Ectodermal cell (in vitro differentiated cells): Measurements from ENCODE around the gene CTBP2.

Experiments
- H3K27ac ChIP-seq: 2 replicates; pipeline ENCODE4 v1.7.0; 2013; ENCODE audit warnings: mild to moderate bottlenecking, low read depth, low read length; ENCODE audit not compliant: insufficient read depth, poor library complexity, severe bottlenecking
- H3K27me3 ChIP-seq: 2 replicates; pipeline ENCODE4 v1.7.0; 2013; ENCODE audit warnings: mild to moderate bottlenecking, low read length; ENCODE audit not compliant: insufficient read depth, control insufficient read depth, poor library complexity, severe bottlenecking
- H3K36me3 ChIP-seq: one replicate; pipeline ENCODE4 v1.7.0; 2013; ENCODE audit warnings: low read length; ENCODE audit not compliant: control insufficient read depth, insufficient read depth
- H3K4me1 ChIP-seq: one replicate; pipeline ENCODE4 v1.7.0; 2013; ENCODE audit warnings: low read length; ENCODE audit not compliant: control insufficient read depth, insufficient read depth
- H3K4me3 ChIP-seq: 2 replicates; pipeline ENCODE4 v1.7.0; 2013; ENCODE audit warnings: low read depth, low read length, control low read depth; ENCODE audit not compliant: insufficient read depth
- H3K9me3 ChIP-seq: 2 replicates; pipeline ENCODE4 v1.7.0; 2013; ENCODE audit warnings: mild to moderate bottlenecking, low read length, moderate library complexity; ENCODE audit not compliant: control insufficient read depth
- WGBS, 2 experiments: methylation state at CpG; one replicate each; pipeline ENCODE4 v1.1.7; 2013; ENCODE audit warnings: missing lambda C conversion rate in 2 of 2; 5-methylcytosine and 5-hydroxymethylcytosine counted together

Gene CTBP2

GRCh38 chr10:125200396-125200795 lies 40.0 kb upstream of the CTBP2 start:
- H3K36me3 ChIP-seq = no peaks in the 10 kb centered on the region
- H3K9me3 ChIP-seq = no peaks in the 10 kb centered on the region
- H3K27me3 ChIP-seq = no peaks in the 10 kb centered on the region
- H3K4me1 ChIP-seq = no peaks in the 10 kb centered on the region
- WGBS, 2 experiments = 78 to 86% methylated on average over 3 of the region's 3 CpGs
- H3K27ac ChIP-seq = no peak overlapping the region
- H3K4me3 ChIP-seq = no peak overlapping the region

- 93 to 97% methylated on average over 2 of the region's 2 CpGs for WGBS, 2 experiments
- Histone ChIP-seq H3K27ac (no peak overlapping the region), H3K9me3 (no peaks in the 10 kb centered on the region), H3K27me3 (no peaks in the 10 kb centered on the region), H3K36me3 (no peaks in the 10 kb centered on the region), H3K4me1 (no peaks in the 10 kb centered on the region), H3K4me3 (no peak overlapping the region)
Measured at GRCh38 chr10:125199270-125199669, 38.9 kb upstream of the CTBP2 start.

- no peaks in the 10 kb centered on the region for H3K27me3 ChIP-seq
- 92 to 96% methylated on average over 10 of the region's 10 CpGs for WGBS, 2 experiments
- no peaks in the 10 kb centered on the region for H3K4me1 ChIP-seq
- H3K36me3 ChIP-seq = no peaks in the 10 kb centered on the region
- H3K9me3 ChIP-seq = no peaks in the 10 kb centered on the region
- H3K4me3 ChIP-seq = no peak overlapping the region
- no peak overlapping the region for H3K27ac ChIP-seq
Measured at GRCh38 chr10:125194814-125195213, 34.5 kb upstream of the CTBP2 start.

- Histone ChIP-seq H3K27me3 (no peaks in the 10 kb centered on the region), H3K4me1 (no peaks in the 10 kb centered on the region), H3K4me3 (no peak overlapping the region), H3K9me3 (no peaks in the 10 kb centered on the region), H3K27ac (no peak overlapping the region), H3K36me3 (no peaks in the 10 kb centered on the region)
- 93% methylated on average over 11 of the region's 11 CpGs for WGBS, 2 experiments
Measured at GRCh38 chr10:125193306-125193877, 33.0 kb upstream of the CTBP2 start.

GRCh38 chr10:125192620-125193019 lies 32.3 kb upstream of the CTBP2 start:
- no peak overlapping the region for H3K4me3 ChIP-seq
- WGBS, 2 experiments = 91 to 95% methylated on average over 12 of the region's 12 CpGs
- no peaks in the 10 kb centered on the region for H3K4me1 ChIP-seq
- H3K27me3 ChIP-seq = no peaks in the 10 kb centered on the region
- H3K9me3 ChIP-seq = no peaks in the 10 kb centered on the region
- no peaks in the 10 kb centered on the region for H3K36me3 ChIP-seq
- no peak overlapping the region for H3K27ac ChIP-seq

GRCh38 chr10:125192005-125192404 lies 31.6 kb upstream of the CTBP2 start:
- 92 to 93% methylated on average over 9 of the region's 9 CpGs for WGBS, 2 experiments
- H3K27ac ChIP-seq = no peak overlapping the region

GRCh38 chr10:125190946-125191345 lies 30.6 kb upstream of the CTBP2 start:
- Histone ChIP-seq H3K4me1 (peaks cover 4% of the 10 kb centered on the region), H3K4me3 (no peak overlapping the region), H3K9me3 (no peaks in the 10 kb centered on the region), H3K36me3 (no peaks in the 10 kb centered on the region), H3K27ac (no peak overlapping the region), H3K27me3 (no peaks in the 10 kb centered on the region)
- WGBS, 2 experiments = 62 to 66% methylated on average over 8 of the region's 8 CpGs

More at GRCh38 chr10:125192005-125192404, 31.6 kb upstream of the CTBP2 start:
- Histone ChIP-seq H3K36me3 (no peaks in the 10 kb centered on the region), H3K27me3 (no peaks in the 10 kb centered on the region), H3K9me3 (no peaks in the 10 kb centered on the region), H3K4me1 (no peaks in the 10 kb centered on the region), H3K4me3 (no peak overlapping the region)

- WGBS, 2 experiments = 90% methylated on average over 6 of the region's 6 CpGs
- H3K27me3 ChIP-seq = no peaks in the 10 kb centered on the region
- no peaks in the 10 kb centered on the region for H3K36me3 ChIP-seq
- no peaks in the 10 kb centered on the region for H3K9me3 ChIP-seq
- H3K27ac ChIP-seq = no peak overlapping the region
- no peak overlapping the region for H3K4me3 ChIP-seq
- peaks cover 4% of the 10 kb centered on the region for H3K4me1 ChIP-seq
Measured at GRCh38 chr10:125190414-125190813, 30.1 kb upstream of the CTBP2 start.

- Histone ChIP-seq H3K27me3 (no peaks in the 10 kb centered on the region), H3K9me3 (no peaks in the 10 kb centered on the region), H3K4me1 (peaks cover 4% of the 10 kb centered on the region), H3K36me3 (no peaks in the 10 kb centered on the region), H3K27ac (no peak overlapping the region), H3K4me3 (no peak overlapping the region)
- WGBS, 2 experiments = 90 to 94% methylated on average over 8 of the region's 8 CpGs
Measured at GRCh38 chr10:125189162-125189561, 28.8 kb upstream of the CTBP2 start.

GRCh38 chr10:125187238-125188194 lies 27.2 kb upstream of the CTBP2 start:
- no peaks in the 10 kb centered on the region for H3K9me3 ChIP-seq
- H3K27me3 ChIP-seq = no peaks in the 10 kb centered on the region
- no peak overlapping the region for H3K4me3 ChIP-seq
- no peaks in the 10 kb centered on the region for H3K36me3 ChIP-seq
- WGBS, 2 experiments = 86 to 91% methylated on average over 6 of the region's 6 CpGs
- peaks cover 4% of the 10 kb centered on the region for H3K4me1 ChIP-seq
- no peak overlapping the region for H3K27ac ChIP-seq
